Measurements from ENCODE around the gene MLST8. TPM values are rescaled to one million over a fixed set of nuclear protein-coding genes. Genes with fewer than 3 reads are reported as not detected.
A peak's percentile ranks its signal among the peaks of the same experiment; 100 is the strongest.

MLST8 gene
- total and polyA plus RNA-seq, 2 donors (not counting 1 experiment from before 2014, with no cell fraction given): 36.1 to 112 TPM

DNA sequence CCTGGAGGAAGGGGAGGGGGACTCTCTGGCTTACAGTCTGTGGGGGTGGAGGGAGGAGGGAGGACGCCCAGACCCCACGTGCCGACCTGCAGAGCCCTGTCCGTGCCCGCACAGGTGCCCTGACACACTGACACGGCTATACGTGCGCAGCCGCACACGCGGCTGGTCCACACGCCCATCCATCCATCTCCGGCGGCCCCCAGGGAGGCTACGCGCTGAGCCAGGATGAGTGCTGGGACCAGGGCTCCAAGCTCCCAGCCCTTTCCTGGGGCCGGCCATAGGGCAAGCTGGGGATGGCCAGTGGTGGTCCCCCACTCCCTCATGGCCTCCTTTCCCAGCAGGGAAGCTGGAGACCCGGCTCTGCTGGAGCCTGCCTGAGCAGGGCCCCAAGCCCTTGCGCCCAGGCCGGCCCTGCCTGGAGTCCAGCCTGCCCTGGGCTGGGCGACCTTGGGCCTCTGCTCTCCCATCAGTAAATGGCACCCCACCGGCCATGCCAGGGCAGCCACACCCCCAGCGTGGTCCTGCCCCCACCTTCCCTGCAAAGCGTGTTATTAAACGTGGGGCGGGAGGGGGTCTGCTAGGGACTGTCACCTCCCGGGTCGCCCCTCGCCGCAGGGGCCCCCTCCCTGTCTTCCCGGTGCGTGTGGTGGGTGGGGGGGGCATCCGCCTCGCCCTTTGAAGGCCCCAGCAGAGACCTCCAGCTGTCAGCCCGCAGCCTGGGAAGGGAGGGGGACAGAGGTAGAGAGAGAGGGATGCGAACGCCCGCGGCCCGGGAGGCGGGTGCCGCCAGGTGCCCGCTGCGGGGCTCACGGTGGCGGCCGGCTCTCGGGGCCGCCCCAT is 9.7 kb upstream of the MLST8 start:
- intact Hi-C loops (cut with micrococcal nuclease): loop anchor here (1.0 to 10.0 kb wide), 4 partner anchors 56 to 409 kb away; partner anchors contain the start of genes ABCA3 and ECI1
- peak; percentile 28 for TF ChIP-seq EZH2 (IDR thresholded peaks at IDR 0.05; ENCODE audit: borderline replicate concordance, insufficient read depth, low read depth, low read length, poor library complexity, severe bottlenecking)
- TF ChIP-seq, protein P1, sequence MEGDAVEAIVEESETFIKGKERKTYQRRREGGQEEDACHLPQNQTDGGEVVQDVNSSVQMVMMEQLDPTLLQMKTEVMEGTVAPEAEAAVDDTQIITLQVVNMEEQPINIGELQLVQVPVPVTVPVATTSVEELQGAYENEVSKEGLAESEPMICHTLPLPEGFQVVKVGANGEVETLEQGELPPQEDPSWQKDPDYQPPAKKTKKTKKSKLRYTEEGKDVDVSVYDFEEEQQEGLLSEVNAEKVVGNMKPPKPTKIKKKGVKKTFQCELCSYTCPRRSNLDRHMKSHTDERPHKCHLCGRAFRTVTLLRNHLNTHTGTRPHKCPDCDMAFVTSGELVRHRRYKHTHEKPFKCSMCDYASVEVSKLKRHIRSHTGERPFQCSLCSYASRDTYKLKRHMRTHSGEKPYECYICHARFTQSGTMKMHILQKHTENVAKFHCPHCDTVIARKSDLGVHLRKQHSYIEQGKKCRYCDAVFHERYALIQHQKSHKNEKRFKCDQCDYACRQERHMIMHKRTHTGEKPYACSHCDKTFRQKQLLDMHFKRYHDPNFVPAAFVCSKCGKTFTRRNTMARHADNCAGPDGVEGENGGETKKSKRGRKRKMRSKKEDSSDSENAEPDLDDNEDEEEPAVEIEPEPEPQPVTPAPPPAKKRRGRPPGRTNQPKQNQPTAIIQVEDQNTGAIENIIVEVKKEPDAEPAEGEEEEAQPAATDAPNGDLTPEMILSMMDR (IDR thresholded peaks at IDR 0.05): no peak
- peak overlapping the region; percentile 83 for H3K4me2 ChIP-seq (replicated peaks; ENCODE audit: low read depth, low read length, poor library complexity, severe bottlenecking)
- POLR2A ChIA-PET: interaction anchor here (0.5 to 1.0 kb wide), 2 partner anchors 9 to 293 kb away, joined by 3 to 4 read pairs; partner anchors contain the start of gene MLST8
- peaks cover 0 to 50% (median 20%) of the 10 kb centered on the region in 4 experiments for H3K27me3 ChIP-seq (replicated peaks in 1 of 4; ENCODE audit: control extremely low read depth in 1 of 4, control insufficient read depth in 3 of 4, insufficient read depth in 4 of 4, low read length in 3 of 4)
- CTCF ChIA-PET: interaction anchor here (0.6 to 4.7 kb wide), 25 partner anchors 9 to 324 kb away, joined by 3 to 71 read pairs (median 4); partner anchors contain the start of genes AMDHD2, ATP6V0C, BRICD5 and CCNF
- peak overlapping the region; percentile 47 for H3K9ac ChIP-seq (ENCODE audit: low read length)
- WGBS (ENCODE audit: insufficient coverage): 2% methylated on average over 42 of the region's 49 CpGs
- peaks cover 0 to 6% (median 0%) of the 10 kb centered on the region in 3 donors for H3K9me3 ChIP-seq (ENCODE audit: control extremely low read depth in 1 of 3, control insufficient read depth in 2 of 3, insufficient read depth in 1 of 3, low read length in 2 of 3)
- ATAC-seq (ENCODE audit: low read depth) (peak; percentile 34), DNase-seq (peak; percentile 44)
- H2AFZ ChIP-seq (ENCODE audit: insufficient read depth, low read depth, low read length, poor library complexity, severe bottlenecking): peak overlapping the region; percentile 22
- H3K4me1 Mint-ChIP-seq: peaks cover 10% of the 10 kb centered on the region
- peaks cover 12 to 22% of the 10 kb centered on the region in 2 donors for H3K4me1 ChIP-seq (ENCODE audit: control insufficient read depth in 2 of 2, insufficient read depth in 2 of 2, low read length in 2 of 2)
- H3K27ac ChIP-seq (ENCODE audit: low read length in 2 of 2): no peak overlapping the region
- no peaks in the 10 kb centered on the region for H3K79me2 ChIP-seq (ENCODE audit: control insufficient read depth, insufficient read depth, low read length)
- peak overlapping the region; percentile 49 for H3K4me3 Mint-ChIP-seq
- peak overlapping the region in 3 of 5 experiments; percentile 15 to 44 (median 28) for H3K4me3 ChIP-seq (ENCODE audit: control extremely low read depth in 1 of 5, extremely low read depth in 1 of 5, insufficient read depth in 1 of 5, low read depth in 2 of 5, low read length in 4 of 5)
- no peaks in the 10 kb centered on the region for H3K36me3 ChIP-seq (replicated peaks in 1 of 2; ENCODE audit: control extremely low read depth in 1 of 2, control insufficient read depth in 1 of 2, extremely low read depth in 1 of 2, insufficient read depth in 2 of 2, low read length in 1 of 2)
- no peaks in the 10 kb centered on the region for H3K9me3 Mint-ChIP-seq (ENCODE audit: insufficient read depth)
- no peaks in the 10 kb centered on the region for H4K20me1 ChIP-seq (ENCODE audit: control insufficient read depth, insufficient read depth, low read length, poor library complexity, severe bottlenecking)
- H3K27me3 Mint-ChIP-seq: peaks cover 32% of the 10 kb centered on the region
- H3K27ac Mint-ChIP-seq: no peak overlapping the region

Measured in B cell (primary cell).